GM23338 (cell line): ENCODE data around the gene LINGO4.

Experiments
- CREB1 ChIP-seq: fragments of 250-450 bp; sonication (Bioruptor Pico); IDR thresholded peaks from 2 replicates; pipeline ENCODE4 v1.5.0; 2020; ENCODE audit warnings: low read depth, mild to moderate bottlenecking, moderate library complexity
- CTCF ChIP-seq, 2 experiments: fragments of 200-600 bp in 1 of 2; sonication (generic) in 1 of 2; conservative IDR thresholded peaks; 2 replicates each; pipeline versions ENCODE4 v1.5.1 to v1.6.1; 2016 to 2017; ENCODE audit warnings: antibody characterized with exemption in 2 of 2, low read depth in 2 of 2, mild to moderate bottlenecking in 2 of 2, moderate library complexity in 1 of 2
- ETS1 ChIP-seq: IDR thresholded peaks from 2 replicates; pipeline ENCODE4 v1.6.1; 2016; ENCODE audit warnings: antibody characterized with exemption
- EZH2 ChIP-seq: fragments of 200-600 bp; sonication (generic); IDR thresholded peaks from one replicate; pipeline ENCODE4 v1.8.0; 2017; ENCODE audit warnings: antibody characterized with exemption, mild to moderate bottlenecking, low read depth; ENCODE audit not compliant: unreplicated experiment
- EZH2phosphoT487 ChIP-seq: fragments of 200-600 bp; sonication (generic); IDR thresholded peaks from one replicate; pipeline ENCODE4 v1.8.1; 2018; ENCODE audit warnings: antibody characterized with exemption; ENCODE audit not compliant: unreplicated experiment
- JUNB ChIP-seq: IDR thresholded peaks from one replicate; pipeline ENCODE4 v1.6.1; 2016; ENCODE audit warnings: antibody characterized with exemption; ENCODE audit not compliant: unreplicated experiment
- POLR2AphosphoS5 ChIP-seq: IDR thresholded peaks from 2 replicates; pipeline ENCODE4 v1.6.1; 2016; ENCODE audit warnings: antibody characterized with exemption, low read depth
- REST ChIP-seq: IDR thresholded peaks from one replicate; pipeline ENCODE4 v1.6.1; 2018; ENCODE audit warnings: antibody characterized with exemption; ENCODE audit not compliant: unreplicated experiment
- STAT1 ChIP-seq: IDR thresholded peaks from one replicate; pipeline ENCODE4 v1.6.1; 2016; ENCODE audit warnings: antibody characterized with exemption; ENCODE audit not compliant: unreplicated experiment
- ZNF114 ChIP-seq: fragments of 250-450 bp; sonication (Bioruptor Pico); IDR thresholded peaks from 2 replicates; pipeline ENCODE4 v1.5.0; 2020; ENCODE audit warnings: mild to moderate bottlenecking, moderate library complexity
- TF ChIP-seq, protein P1 (sequence below): fragments of 250-450 bp; sonication (Bioruptor Pico); IDR thresholded peaks from 2 replicates; pipeline ENCODE4 v1.5.0; 2020; ENCODE audit warnings: mild to moderate bottlenecking, moderate library complexity

DNA sequence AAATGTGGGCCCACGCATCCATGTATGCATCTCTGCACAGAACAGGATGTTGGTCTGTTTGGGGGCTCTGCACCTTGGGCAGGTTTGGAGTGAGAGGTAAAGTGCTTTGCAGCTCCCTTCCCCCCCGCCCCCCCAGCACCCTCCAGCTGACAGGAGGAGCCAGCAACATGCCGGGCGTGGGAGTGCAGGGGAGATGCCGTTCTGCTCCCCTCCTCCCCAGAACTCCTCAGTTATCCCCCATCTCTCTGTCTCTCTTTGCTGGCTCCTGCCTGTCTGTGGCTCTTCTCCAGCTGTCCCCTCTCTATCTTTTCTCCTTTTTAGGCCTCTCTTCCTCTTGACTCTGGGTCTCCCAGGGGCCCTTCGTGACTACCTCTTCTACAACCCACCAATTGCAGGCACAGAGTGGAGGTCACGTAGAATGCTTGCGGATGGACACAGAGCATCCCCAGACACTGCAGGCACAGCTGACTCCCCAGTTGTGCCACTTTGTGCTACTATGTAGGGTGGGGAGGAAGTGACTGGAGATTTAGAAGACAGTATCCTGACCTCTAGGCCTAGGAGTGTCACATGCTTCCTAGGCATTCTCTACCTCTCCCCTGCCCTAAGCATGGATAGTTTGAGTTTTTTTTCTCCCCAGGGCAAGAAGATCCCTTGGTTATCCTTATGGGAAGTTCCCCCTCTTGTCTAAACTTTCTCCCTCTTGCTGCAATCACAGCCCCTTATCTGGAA is 28.1 kb upstream of the LINGO4 start:
- TF ChIP-seq CTCF (conservative IDR thresholded peaks at IDR 0.05; ENCODE audit: low read depth in 2 of 2) = no peak
- no peak for TF ChIP-seq REST
- TF ChIP-seq ETS1 = no peak
- no peak for TF ChIP-seq EZH2
- no peak for TF ChIP-seq POLR2AphosphoS5
- no peak for TF ChIP-seq JUNB
- TF ChIP-seq ZNF114 (CRISPR knock-in tag) = no peak
- no peak for TF ChIP-seq CREB1
- TF ChIP-seq, protein P1, sequence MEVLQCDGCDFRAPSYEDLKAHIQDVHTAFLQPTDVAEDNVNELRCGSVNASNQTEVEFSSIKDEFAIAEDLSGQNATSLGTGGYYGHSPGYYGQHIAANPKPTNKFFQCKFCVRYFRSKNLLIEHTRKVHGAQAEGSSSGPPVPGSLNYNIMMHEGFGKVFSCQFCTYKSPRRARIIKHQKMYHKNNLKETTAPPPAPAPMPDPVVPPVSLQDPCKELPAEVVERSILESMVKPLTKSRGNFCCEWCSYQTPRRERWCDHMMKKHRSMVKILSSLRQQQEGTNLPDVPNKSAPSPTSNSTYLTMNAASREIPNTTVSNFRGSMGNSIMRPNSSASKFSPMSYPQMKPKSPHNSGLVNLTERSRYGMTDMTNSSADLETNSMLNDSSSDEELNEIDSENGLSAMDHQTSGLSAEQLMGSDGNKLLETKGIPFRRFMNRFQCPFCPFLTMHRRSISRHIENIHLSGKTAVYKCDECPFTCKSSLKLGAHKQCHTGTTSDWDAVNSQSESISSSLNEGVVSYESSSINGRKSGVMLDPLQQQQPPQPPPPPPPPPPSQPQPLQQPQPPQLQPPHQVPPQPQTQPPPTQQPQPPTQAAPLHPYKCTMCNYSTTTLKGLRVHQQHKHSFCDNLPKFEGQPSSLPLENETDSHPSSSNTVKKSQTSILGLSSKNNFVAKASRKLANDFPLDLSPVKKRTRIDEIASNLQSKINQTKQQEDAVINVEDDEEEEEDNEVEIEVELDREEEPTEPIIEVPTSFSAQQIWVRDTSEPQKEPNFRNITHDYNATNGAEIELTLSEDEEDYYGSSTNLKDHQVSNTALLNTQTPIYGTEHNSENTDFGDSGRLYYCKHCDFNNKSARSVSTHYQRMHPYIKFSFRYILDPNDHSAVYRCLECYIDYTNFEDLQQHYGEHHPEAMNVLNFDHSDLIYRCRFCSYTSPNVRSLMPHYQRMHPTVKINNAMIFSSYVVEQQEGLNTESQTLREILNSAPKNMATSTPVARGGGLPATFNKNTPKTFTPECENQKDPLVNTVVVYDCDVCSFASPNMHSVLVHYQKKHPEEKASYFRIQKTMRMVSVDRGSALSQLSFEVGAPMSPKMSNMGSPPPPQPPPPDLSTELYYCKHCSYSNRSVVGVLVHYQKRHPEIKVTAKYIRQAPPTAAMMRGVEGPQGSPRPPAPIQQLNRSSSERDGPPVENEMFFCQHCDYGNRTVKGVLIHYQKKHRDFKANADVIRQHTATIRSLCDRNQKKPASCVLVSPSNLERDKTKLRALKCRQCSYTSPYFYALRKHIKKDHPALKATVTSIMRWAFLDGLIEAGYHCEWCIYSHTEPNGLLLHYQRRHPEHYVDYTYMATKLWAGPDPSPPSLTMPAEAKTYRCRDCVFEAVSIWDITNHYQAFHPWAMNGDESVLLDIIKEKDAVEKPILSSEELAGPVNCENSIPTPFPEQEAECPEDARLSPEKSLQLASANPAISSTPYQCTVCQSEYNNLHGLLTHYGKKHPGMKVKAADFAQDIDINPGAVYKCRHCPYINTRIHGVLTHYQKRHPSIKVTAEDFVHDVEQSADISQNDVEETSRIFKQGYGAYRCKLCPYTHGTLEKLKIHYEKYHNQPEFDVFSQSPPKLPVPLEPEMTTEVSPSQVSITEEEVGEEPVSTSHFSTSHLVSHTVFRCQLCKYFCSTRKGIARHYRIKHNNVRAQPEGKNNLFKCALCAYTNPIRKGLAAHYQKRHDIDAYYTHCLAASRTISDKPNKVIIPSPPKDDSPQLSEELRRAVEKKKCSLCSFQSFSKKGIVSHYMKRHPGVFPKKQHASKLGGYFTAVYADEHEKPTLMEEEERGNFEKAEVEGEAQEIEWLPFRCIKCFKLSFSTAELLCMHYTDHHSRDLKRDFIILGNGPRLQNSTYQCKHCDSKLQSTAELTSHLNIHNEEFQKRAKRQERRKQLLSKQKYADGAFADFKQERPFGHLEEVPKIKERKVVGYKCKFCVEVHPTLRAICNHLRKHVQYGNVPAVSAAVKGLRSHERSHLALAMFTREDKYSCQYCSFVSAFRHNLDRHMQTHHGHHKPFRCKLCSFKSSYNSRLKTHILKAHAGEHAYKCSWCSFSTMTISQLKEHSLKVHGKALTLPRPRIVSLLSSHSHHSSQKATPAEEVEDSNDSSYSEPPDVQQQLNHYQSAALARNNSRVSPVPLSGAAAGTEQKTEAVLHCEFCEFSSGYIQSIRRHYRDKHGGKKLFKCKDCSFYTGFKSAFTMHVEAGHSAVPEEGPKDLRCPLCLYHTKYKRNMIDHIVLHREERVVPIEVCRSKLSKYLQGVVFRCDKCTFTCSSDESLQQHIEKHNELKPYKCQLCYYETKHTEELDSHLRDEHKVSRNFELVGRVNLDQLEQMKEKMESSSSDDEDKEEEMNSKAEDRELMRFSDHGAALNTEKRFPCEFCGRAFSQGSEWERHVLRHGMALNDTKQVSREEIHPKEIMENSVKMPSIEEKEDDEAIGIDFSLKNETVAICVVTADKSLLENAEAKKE (CRISPR knock-in tag) = no peak
- TF ChIP-seq EZH2phosphoT487 = no peak
- no peak for TF ChIP-seq STAT1
